Measurements from ENCODE around the gene PHF24. TPM values are rescaled to one million over a fixed set of nuclear protein-coding genes. Genes with fewer than 3 reads are reported as not detected.

The PHF24 gene
- total RNA-seq, 1 donor from 2014 or later: under 0.01 TPM

DNA sequence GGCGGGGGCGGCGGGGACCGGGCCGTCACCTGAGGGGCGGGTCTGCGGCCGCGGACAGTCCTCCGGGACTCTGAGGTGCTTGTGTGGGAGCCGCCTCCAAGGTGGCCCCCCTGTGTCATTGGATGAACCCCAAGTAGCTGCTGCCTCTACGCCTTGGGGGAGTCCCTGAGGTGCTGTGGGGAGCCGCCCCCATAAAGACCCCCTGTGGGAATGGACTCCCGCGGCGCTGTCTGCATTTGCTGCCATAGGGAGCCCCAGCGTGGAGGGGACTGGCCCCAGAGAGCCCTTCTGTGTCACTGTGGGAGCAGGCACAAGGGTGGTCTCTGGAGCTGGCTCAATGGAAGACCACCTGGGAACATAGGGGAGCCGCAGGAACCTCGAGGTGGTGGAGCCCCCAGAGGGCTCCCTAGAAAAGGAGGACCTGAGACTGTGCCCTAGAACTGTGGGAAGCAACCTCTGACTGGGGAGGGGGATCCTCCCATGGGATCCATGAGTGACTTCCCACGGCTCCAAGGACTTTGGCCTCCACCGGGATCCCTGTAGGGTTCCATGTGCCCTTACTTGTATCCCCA is 412 bp downstream of the PHF24 start:
- H3K4me1 ChIP-seq (ENCODE audit: control insufficient read depth in 3 of 3, insufficient read depth in 3 of 3, low read length in 3 of 3): peaks cover 0 to 3% (median 2%) of the 10 kb centered on the region in 3 donors
- H3K4me3 ChIP-seq (ENCODE audit: low read length in 3 of 3): peak overlapping the region in 1 of 3 donors; percentile 41
- H3K27me3 ChIP-seq (ENCODE audit: control insufficient read depth in 3 of 3, insufficient read depth in 3 of 3, low read length in 3 of 3): peaks cover 28 to 33% (median 28%) of the 10 kb centered on the region in 3 donors
- H3K27ac ChIP-seq (ENCODE audit: low read depth, low read length): no peak overlapping the region
- no peaks in the 10 kb centered on the region for H3K36me3 ChIP-seq (ENCODE audit: control insufficient read depth in 3 of 3, insufficient read depth in 3 of 3, low read length in 3 of 3)
- H3K9ac ChIP-seq (ENCODE audit: low read depth in 1 of 3, low read length in 3 of 3): no peak overlapping the region
- H3K9me3 ChIP-seq (ENCODE audit: control insufficient read depth in 3 of 3, low read length in 3 of 3): no peaks in the 10 kb centered on the region

DNA sequence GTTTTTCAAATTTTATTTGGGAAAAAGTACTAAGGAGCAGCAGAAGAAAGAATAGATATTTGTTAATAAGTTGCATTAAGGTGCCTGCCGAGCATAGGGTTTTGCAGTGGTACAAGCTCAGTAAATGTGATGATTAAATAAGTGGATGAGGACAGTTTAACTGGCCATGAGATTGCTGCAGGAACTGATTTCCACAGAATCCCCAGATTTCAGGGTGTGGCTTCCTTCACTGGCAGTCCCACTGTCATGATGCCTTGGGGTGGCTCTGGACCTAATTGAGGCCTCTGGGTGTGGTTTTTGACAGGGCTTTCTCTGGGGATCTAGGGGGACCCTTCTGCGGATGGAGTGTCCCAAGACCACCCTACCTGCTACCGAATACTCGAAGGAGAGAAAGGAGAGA is 1.4 kb downstream of the PHF24 start:
- H3K27ac ChIP-seq (ENCODE audit: low read depth, low read length): no peak overlapping the region
- H3K9ac ChIP-seq (ENCODE audit: low read depth in 1 of 3, low read length in 3 of 3): no peak overlapping the region
- H3K36me3 ChIP-seq (ENCODE audit: control insufficient read depth in 3 of 3, insufficient read depth in 3 of 3, low read length in 3 of 3): no peaks in the 10 kb centered on the region
- H3K27me3 ChIP-seq (ENCODE audit: control insufficient read depth in 3 of 3, insufficient read depth in 3 of 3, low read length in 3 of 3): peaks cover 23 to 39% (median 29%) of the 10 kb centered on the region in 3 donors
- no peak overlapping the region for H3K4me3 ChIP-seq (ENCODE audit: low read length in 3 of 3)
- peaks cover 0 to 3% (median 2%) of the 10 kb centered on the region in 3 donors for H3K4me1 ChIP-seq (ENCODE audit: control insufficient read depth in 3 of 3, insufficient read depth in 3 of 3, low read length in 3 of 3)
- H3K9me3 ChIP-seq (ENCODE audit: control insufficient read depth in 3 of 3, low read length in 3 of 3): no peaks in the 10 kb centered on the region

- Histone ChIP-seq H3K4me1 (ENCODE audit: control insufficient read depth in 3 of 3, insufficient read depth in 3 of 3, low read length in 3 of 3) (peaks cover 0 to 3% (median 2%) of the 10 kb centered on the region in 3 donors), H3K9me3 (ENCODE audit: control insufficient read depth in 3 of 3, low read length in 3 of 3) (no peaks in the 10 kb centered on the region), H3K27me3 (ENCODE audit: control insufficient read depth in 3 of 3, insufficient read depth in 3 of 3, low read length in 3 of 3) (peaks cover 23 to 44% (median 34%) of the 10 kb centered on the region in 3 donors), H3K27ac (ENCODE audit: low read depth, low read length) (no peak overlapping the region), H3K36me3 (ENCODE audit: control insufficient read depth in 3 of 3, insufficient read depth in 3 of 3, low read length in 3 of 3) (no peaks in the 10 kb centered on the region), H3K9ac (ENCODE audit: low read depth in 1 of 3, low read length in 3 of 3) (no peak overlapping the region), H3K4me3 (ENCODE audit: low read length in 3 of 3) (no peak overlapping the region)
These were observed 3.7 kb downstream of the PHF24 start for GRCh38 chr9:34961574-34962490.

GRCh38 chr9:34962546-34962945 is 4.5 kb downstream of the PHF24 start:
- Histone ChIP-seq H3K36me3 (ENCODE audit: control insufficient read depth in 3 of 3, insufficient read depth in 3 of 3, low read length in 3 of 3) (no peaks in the 10 kb centered on the region), H3K9me3 (ENCODE audit: control insufficient read depth in 3 of 3, low read length in 3 of 3) (no peaks in the 10 kb centered on the region), H3K27me3 (ENCODE audit: control insufficient read depth in 3 of 3, insufficient read depth in 3 of 3, low read length in 3 of 3) (peaks cover 20 to 45% (median 29%) of the 10 kb centered on the region in 3 donors), H3K27ac (ENCODE audit: low read depth, low read length) (no peak overlapping the region), H3K4me1 (ENCODE audit: control insufficient read depth in 3 of 3, insufficient read depth in 3 of 3, low read length in 3 of 3) (peaks cover 0 to 3% (median 2%) of the 10 kb centered on the region in 3 donors), H3K9ac (ENCODE audit: low read depth in 1 of 3, low read length in 3 of 3) (no peak overlapping the region), H3K4me3 (ENCODE audit: low read length in 3 of 3) (no peak overlapping the region)

DNA sequence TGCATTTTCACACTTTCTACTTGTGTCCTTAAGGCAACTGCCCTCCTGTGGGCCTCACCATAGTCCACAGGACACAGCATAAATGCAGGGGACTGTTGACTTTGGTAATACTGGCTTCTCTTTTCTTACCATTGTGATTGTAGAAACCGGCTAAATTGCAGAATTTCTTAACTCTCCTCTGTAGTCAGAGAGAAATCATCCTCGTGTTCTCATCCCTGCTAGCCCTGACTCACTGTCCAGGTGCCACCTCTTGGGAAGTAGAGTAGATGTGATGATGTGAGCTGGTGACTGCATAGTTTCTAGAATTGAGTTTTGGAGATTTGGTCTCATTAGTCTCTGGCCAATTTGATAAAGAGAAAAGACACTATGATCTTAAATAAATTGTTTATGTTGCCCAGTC is 5.5 kb downstream of the PHF24 start:
- Histone ChIP-seq H3K9ac (ENCODE audit: low read depth in 1 of 3, low read length in 3 of 3) (no peak overlapping the region), H3K27ac (ENCODE audit: low read depth, low read length) (no peak overlapping the region), H3K4me1 (ENCODE audit: control insufficient read depth in 3 of 3, insufficient read depth in 3 of 3, low read length in 3 of 3) (peaks cover 0 to under 1% (median 0%) of the 10 kb centered on the region in 3 donors), H3K4me3 (ENCODE audit: low read length in 3 of 3) (no peak overlapping the region), H3K27me3 (ENCODE audit: control insufficient read depth in 3 of 3, insufficient read depth in 3 of 3, low read length in 3 of 3) (peaks cover 17 to 42% (median 24%) of the 10 kb centered on the region in 3 donors), H3K36me3 (ENCODE audit: control insufficient read depth in 3 of 3, insufficient read depth in 3 of 3, low read length in 3 of 3) (no peaks in the 10 kb centered on the region), H3K9me3 (ENCODE audit: control insufficient read depth in 3 of 3, low read length in 3 of 3) (no peaks in the 10 kb centered on the region)

DNA sequence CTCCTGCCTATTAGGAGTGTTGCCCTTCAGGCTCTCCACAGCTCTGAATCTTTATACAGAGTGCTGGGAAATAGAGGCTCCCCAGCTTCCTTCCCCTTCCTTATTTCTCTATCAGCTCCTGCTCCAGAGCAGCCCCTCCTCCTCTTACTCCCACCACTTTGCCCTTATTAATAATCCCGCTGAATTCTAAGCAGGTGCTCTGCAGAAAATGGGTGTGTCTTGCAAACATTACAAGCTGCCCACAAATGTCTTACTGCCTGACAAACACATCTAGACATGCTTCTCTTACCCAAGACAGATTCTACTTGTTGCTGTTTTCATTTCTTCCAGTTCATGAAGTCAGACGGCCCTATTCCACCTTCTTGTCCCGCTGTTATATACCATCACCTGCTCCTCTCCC is 6.4 kb downstream of the PHF24 start:
- Histone ChIP-seq H3K4me1 (ENCODE audit: control insufficient read depth in 3 of 3, insufficient read depth in 3 of 3, low read length in 3 of 3) (no peaks in the 10 kb centered on the region), H3K36me3 (ENCODE audit: control insufficient read depth in 3 of 3, insufficient read depth in 3 of 3, low read length in 3 of 3) (no peaks in the 10 kb centered on the region), H3K9ac (ENCODE audit: low read depth in 1 of 3, low read length in 3 of 3) (no peak overlapping the region), H3K27ac (ENCODE audit: low read depth, low read length) (no peak overlapping the region), H3K4me3 (ENCODE audit: low read length in 3 of 3) (no peak overlapping the region), H3K27me3 (ENCODE audit: control insufficient read depth in 3 of 3, insufficient read depth in 3 of 3, low read length in 3 of 3) (peaks cover 10 to 38% (median 20%) of the 10 kb centered on the region in 3 donors), H3K9me3 (ENCODE audit: control insufficient read depth in 3 of 3, low read length in 3 of 3) (no peaks in the 10 kb centered on the region)

DNA sequence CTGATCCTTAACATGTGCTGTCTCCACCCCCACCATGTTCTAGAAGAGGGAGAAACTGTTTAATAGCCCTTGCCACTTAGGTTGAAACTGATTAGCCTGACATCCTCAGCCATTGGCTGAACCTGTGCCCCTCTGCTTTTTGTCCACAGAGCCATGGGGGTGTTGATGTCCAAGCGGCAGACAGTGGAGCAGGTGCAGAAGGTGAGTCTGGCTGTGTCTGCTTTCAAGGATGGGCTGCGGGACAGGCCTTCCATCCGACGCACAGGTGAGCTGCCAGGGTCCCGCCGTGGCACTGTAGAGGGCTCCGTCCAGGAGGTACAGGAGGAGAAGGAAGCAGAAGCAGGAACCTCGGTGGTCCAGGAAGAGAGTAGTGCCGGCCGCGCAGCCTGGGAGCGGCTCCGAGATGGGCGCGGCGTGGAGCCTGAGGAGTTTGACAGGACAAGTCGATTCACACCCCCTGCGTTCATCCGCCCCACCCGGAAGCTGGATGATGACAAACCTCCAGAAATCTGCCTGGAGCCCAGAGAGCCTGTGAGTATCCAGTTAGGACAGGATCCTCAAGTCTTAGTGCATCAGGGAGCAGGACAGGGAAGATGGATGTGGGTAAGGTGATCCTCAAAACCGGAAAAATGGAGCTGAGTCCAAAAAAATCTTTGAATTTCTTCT is 13.2 kb downstream of the PHF24 start:
- Histone ChIP-seq H3K9me3 (ENCODE audit: control insufficient read depth in 3 of 3, low read length in 3 of 3) (no peaks in the 10 kb centered on the region), H3K4me3 (ENCODE audit: low read length in 3 of 3) (no peak overlapping the region), H3K27ac (ENCODE audit: low read depth, low read length) (no peak overlapping the region), H3K27me3 (ENCODE audit: control insufficient read depth in 3 of 3, insufficient read depth in 3 of 3, low read length in 3 of 3) (peaks cover 3 to 16% (median 4%) of the 10 kb centered on the region in 3 donors), H3K36me3 (ENCODE audit: control insufficient read depth in 3 of 3, insufficient read depth in 3 of 3, low read length in 3 of 3) (no peaks in the 10 kb centered on the region), H3K9ac (ENCODE audit: low read depth in 1 of 3, low read length in 3 of 3) (no peak overlapping the region), H3K4me1 (ENCODE audit: control insufficient read depth in 3 of 3, insufficient read depth in 3 of 3, low read length in 3 of 3) (no peaks in the 10 kb centered on the region)

GRCh38 chr9:34974664-34975063 is 16.6 kb downstream of the PHF24 start:
- H3K9me3 ChIP-seq (ENCODE audit: control insufficient read depth in 3 of 3, low read length in 3 of 3): no peaks in the 10 kb centered on the region
- H3K9ac ChIP-seq (ENCODE audit: low read depth in 1 of 3, low read length in 3 of 3): no peak overlapping the region
- H3K4me3 ChIP-seq (ENCODE audit: low read length in 3 of 3): no peak overlapping the region
- no peak overlapping the region for H3K27ac ChIP-seq (ENCODE audit: low read depth, low read length)
- H3K27me3 ChIP-seq (ENCODE audit: control insufficient read depth in 3 of 3, insufficient read depth in 3 of 3, low read length in 3 of 3): peaks cover 0 to 12% (median 7%) of the 10 kb centered on the region in 3 donors
- no peaks in the 10 kb centered on the region for H3K4me1 ChIP-seq (ENCODE audit: control insufficient read depth in 3 of 3, insufficient read depth in 3 of 3, low read length in 3 of 3)
- H3K36me3 ChIP-seq (ENCODE audit: control insufficient read depth in 3 of 3, insufficient read depth in 3 of 3, low read length in 3 of 3): no peaks in the 10 kb centered on the region

GRCh38 chr9:34976441-34976840 is 18.4 kb downstream of the PHF24 start:
- H3K9me3 ChIP-seq (ENCODE audit: control insufficient read depth in 3 of 3, low read length in 3 of 3): no peaks in the 10 kb centered on the region
- no peak overlapping the region for H3K4me3 ChIP-seq (ENCODE audit: low read length in 3 of 3)
- no peak overlapping the region for H3K27ac ChIP-seq (ENCODE audit: low read depth, low read length)
- peaks cover 0 to 12% (median 4%) of the 10 kb centered on the region in 3 donors for H3K27me3 ChIP-seq (ENCODE audit: control insufficient read depth in 3 of 3, insufficient read depth in 3 of 3, low read length in 3 of 3)
- H3K36me3 ChIP-seq (ENCODE audit: control insufficient read depth in 3 of 3, insufficient read depth in 3 of 3, low read length in 3 of 3): no peaks in the 10 kb centered on the region
- no peak overlapping the region for H3K9ac ChIP-seq (ENCODE audit: low read depth in 1 of 3, low read length in 3 of 3)
- no peaks in the 10 kb centered on the region for H3K4me1 ChIP-seq (ENCODE audit: control insufficient read depth in 3 of 3, insufficient read depth in 3 of 3, low read length in 3 of 3)
